GM18511 (cell line): ENCODE results near the gene LIMK2.
"Not testable (repeated sequence)": the region's sequence is repeated elsewhere in the genome, so short reads cannot be mapped to it uniquely, and the experiment has no call there.

Source experiments
- ATAC-seq: cut with Tn5 transposase; IDR thresholded peaks from one replicate; pipeline ENCODE4 v1.9.1; 2021; ENCODE audit warnings: mild to moderate bottlenecking, moderate library complexity; ENCODE audit not compliant: unreplicated experiment

The LIMK2 gene

GRCh38 chr22:31241936-31242335, 29.8 kb downstream of the LIMK2 start:
- ATAC-seq: no peak

DNA sequence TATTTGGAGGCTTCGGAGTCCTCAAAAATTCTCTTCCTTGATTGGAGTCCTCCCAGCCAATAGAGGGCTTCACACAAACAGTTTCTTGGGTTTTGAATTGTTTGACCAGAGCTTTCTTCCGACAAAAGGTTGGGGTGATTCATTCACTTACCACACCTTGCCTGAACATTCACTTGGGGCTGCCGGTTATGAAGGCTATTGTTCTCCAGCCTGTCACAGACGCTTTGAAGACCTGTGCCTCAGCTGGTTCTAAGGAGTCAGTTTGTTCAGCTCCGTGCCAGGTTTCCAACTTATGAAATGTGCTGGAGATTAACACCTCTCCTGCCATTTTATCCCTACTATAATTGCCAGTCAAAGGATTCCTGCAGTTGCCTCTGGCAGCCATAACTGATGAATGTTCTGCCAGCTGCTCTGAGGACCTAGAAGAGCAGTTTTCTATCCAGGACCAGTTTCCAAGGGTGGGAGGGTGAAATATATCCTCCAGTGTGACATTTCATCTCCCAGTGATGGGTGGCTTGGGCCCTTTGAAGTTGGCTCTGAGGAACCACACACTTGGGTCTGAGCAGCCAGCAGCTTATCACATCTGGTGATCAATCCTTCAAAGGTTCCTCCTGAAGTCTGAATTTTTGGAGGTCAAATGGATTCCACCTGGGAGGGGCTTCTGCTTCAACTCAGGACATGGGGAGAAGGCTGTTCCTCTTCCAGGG, 31.4 kb downstream of the LIMK2 start:
- no peak for ATAC-seq

DNA sequence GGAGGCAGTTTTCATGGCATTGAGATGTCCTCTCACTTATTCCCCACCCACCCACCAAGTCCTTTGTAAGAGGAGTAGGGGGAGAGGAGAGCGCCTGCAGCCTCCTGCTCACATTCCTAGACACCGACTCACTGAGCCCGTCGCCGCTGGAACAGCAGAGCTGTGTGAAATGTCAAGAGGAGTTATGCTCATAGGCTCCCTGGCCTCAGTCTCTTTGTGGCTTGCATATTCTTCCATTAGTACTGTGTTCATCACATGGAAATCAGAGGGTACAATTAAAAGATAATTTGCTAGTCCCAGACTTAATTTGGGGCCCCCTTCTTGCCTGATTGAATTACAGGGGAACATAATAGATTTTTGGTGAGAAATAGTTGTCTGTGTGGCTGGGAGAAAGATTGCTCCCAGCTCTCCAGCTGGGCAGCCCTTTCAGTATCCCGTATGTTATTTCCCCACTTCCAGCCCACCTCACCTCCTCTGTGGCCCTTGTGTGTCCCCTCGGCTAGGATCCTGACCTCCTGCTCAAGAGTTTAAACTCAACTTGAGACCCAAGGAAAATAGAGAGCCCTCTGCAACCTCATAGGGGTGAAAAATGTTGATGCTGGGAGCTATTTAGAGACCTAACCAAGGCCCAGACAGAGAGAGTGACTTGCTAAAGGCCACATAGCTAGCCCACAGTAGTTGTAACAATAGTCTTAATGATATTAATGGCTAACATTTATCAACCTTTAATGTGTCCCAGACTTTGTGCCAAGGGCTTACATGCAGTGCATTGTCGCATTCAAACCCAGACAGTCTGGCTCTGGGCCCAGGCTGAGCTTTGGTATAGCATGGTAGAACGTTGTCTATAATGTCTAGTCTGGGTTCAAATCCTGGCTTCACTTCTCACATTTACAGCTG, 32.2 kb downstream of the LIMK2 start:
- ATAC-seq: no peak

- no peak for ATAC-seq
Observed at GRCh38 chr22:31244943-31245451, 32.9 kb downstream of the LIMK2 start.

DNA sequence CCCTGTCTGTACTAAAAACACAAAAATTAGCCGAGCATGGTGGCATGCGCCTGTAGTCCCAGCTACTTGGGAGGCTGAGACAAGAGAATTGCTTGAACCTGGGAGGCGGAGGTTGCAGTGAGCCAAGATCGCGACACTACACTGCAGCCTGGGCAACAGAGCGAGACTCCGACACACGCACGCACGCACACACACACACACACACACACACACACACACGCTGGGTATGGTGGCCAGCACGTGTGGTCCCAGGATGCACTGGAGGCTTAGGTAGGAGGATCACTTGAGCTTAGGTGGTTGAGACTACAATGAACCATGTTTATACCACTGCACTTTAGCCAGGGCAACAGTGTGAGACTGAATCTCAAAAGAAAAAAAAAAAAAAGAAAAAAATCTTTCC, 33.9 kb downstream of the LIMK2 start:
- not testable (repeated sequence) for ATAC-seq

DNA sequence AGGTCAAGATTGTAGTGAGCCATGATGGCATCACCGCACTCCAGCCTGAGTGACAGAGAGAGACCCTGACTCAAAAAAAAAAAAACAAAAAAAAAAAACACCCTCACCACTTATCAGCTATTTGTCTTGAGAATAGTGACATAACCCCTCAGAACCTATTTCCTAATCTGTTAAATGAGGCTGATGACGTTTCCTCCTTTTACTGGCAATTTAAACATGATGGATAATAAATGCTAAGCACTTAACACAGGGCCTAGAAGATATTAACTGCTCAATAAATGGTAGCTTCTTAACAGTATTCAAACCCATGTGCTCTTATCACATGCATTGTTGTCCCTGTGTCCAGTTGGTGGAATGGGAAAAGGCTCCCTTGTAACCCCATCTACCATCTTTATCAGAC, 34.6 kb downstream of the LIMK2 start:
- no peak for ATAC-seq

DNA sequence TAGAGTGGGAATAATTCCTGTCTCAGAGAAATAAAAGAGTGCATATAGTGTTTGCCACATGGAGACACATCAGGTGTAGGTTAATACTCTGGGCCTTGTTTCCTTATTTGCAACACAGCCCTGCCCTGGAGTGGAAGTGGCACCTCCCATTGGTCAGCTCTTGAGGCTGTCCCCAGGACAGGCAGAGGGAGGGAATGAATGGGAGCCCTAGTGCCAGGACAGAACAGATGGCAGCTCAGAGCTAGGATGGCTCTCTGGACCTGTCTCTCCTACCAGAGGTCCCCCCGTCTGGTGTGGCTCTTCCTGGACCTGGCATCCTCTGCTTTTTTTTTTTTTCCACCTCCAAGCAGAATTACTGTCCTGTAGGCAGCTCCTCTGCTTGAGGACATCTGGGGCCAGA, 35.6 kb downstream of the LIMK2 start:
- no peak for ATAC-seq

DNA sequence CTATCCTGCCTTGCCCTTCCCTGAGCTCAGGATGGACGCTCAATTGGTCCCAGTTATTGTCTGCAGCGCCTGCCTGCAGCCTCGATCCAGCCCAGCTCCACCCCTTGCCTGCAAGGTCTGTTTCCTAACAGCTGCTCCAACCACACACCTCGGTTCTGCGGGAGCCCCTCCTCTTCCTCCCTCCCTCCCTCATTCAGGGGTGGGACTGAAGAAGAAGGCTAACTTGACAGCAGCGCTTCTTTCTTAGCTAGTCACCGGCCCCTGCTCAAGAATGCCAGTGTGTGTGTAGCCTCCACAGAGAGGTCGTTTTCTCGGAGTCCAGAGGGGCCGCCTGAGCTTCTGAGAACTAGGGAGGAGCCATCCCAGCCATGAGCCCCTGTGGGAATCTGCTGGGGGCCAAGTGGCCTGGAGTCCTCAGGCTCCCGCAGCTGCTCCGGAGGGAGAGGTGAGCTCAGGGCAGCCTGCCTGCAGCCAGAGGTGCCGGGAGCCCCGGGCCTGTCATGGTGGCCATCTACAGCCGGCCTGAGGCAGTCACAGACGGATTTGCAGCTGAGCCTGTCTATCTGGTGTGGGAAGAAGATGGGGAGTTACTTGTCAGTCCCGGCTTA, 36.1 kb downstream of the LIMK2 start:
- ATAC-seq: no peak

GRCh38 chr22:31248965-31249958, 37.2 kb downstream of the LIMK2 start:
- ATAC-seq: no peak

- ATAC-seq: no peak
Observed at GRCh38 chr22:31250740-31251600, 38.9 kb downstream of the LIMK2 start.

DNA sequence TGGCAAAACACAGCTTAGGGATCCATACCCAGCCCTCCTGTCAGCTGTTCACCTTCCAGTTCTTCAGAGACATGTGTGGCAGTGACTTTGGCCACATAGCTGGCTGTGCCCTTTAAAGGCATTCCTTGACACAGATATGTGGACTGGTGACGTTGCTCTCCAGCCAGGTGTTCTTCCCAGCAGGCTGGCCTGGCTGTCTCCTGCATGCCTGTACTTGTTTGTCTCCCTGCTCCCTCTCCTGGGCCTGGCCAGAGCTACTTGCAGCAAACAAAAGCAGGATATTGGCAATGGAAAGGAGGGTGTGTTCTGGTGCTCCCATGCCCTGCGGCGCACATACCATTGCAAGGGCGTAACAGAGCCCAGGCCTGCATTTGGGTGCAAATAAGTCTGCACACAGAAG, 41.9 kb downstream of the LIMK2 start:
- no peak for ATAC-seq

DNA sequence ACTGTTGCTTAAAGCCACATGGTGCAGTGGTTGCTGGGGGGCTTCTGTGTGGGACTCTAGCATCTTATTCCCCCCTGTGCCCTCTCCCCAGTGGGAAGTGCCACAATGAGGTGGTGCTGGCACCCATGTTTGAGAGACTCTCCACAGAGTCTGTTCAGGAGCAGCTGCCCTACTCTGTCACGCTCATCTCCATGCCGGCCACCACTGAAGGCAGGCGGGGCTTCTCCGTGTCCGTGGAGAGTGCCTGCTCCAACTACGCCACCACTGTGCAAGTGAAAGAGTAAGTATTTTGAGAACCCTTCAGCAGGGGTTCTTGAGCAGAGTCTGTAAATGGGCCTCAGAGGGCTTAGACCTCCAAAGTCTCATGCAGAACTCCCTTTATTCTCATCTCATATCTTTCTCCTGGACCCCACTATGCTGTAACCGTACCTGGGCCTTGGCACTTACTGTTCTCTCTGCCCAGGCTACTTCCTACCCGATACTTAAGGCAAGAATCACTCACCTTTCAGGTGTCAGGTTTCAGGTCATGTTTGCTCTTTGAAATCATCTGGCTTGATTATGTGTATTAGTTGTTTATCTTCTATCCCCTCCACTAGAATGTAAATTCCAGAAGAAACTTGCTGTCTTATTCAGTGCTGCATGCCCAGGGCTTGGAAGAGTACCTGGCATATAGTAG, 47.8 kb downstream of the LIMK2 start:
- ATAC-seq: no peak

DNA sequence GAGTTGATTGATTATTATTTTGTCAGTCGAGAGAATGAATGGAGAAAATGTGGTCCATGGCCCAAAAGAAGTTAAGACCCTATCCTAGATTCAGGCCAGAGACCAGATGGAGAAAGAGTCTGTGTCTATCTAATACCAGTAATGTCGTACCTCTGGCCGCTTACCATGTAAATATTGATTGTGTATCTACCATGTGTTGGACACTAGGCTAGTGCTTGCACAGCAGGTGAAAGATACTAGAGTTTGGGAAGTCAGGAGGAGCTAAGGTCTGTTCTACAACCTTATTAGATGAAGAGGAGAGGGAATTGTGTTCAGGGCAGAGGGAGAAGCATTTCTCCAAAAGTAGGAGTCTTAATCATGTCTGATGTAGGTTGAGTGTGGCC, 48.4 kb downstream of the LIMK2 start:
- no peak for ATAC-seq

DNA sequence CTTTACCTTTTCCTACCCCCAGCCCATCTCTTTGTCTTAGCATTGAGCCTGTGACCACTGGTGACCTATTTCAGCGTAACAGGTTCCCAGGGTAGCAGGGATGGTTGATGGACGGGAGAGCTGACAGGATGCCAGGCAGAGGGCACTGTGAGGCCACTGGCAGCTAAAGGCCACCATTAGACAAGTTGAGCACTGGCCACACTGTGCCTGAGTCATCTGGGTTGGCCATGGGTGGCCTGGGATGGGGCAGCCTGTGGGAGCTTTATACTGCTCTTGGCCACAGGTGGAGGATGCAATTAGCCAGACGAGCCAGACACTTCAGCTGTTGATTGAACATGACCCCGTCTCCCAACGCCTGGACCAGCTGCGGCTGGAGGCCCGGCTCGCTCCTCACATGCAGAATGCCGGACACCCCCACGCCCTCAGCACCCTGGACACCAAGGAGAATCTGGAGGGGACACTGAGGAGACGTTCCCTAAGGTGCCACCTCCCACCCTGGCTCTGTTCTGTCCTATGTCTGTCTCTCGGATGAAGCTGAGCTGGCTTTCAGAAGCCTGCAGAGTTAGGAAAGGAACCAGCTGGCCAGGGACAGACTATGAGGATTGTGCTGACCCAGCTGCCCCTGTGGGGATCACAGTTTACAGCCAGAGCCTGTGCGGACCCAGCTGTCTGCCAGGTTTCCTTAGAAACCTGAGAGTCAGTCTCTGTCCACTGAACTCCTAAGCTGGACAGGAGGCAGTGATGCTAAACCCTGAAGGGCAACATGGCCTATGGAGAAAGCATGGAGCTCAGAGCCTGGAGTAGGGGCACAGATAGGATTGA, 50.4 kb downstream of the LIMK2 start:
- ATAC-seq: no peak

DNA sequence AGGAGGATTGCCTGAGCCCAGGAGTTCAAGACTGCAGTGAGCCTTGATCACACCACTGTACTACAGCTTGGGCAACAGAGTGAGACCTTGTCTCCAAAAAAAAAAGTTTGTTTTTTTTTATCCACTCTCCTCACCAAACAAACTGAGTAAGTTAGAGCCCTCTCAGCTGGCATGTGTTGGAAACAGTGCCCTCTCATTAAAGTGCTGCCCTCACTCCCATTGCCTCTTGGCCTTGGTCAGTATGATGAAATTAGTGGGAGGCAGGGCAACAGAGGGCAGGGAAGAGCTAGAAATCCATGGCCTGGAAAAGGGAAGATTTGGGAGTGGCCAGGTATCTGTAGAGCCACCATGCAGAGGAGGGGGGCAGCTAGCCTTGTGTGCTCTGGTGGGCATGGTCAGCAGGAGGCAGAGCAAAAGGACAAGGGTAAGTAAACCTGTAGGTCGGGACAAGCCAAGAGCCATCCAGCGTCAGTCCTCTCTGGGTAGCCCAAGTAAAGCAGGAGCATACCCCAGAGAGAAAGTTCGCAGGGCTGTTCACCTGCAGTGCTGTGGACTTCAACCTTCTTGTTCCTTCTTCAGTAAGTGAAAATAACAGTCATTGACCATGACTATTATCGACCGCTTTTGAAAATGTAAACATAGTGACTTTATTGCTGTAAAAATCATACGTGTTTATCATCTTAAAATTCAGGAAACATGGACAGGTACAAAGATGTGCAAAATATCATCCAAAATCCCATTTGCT, 52.0 kb downstream of the LIMK2 start:
- no peak for ATAC-seq

GRCh38 chr22:31268281-31268680, 56.2 kb downstream of the LIMK2 start:
- ATAC-seq: no peak

DNA sequence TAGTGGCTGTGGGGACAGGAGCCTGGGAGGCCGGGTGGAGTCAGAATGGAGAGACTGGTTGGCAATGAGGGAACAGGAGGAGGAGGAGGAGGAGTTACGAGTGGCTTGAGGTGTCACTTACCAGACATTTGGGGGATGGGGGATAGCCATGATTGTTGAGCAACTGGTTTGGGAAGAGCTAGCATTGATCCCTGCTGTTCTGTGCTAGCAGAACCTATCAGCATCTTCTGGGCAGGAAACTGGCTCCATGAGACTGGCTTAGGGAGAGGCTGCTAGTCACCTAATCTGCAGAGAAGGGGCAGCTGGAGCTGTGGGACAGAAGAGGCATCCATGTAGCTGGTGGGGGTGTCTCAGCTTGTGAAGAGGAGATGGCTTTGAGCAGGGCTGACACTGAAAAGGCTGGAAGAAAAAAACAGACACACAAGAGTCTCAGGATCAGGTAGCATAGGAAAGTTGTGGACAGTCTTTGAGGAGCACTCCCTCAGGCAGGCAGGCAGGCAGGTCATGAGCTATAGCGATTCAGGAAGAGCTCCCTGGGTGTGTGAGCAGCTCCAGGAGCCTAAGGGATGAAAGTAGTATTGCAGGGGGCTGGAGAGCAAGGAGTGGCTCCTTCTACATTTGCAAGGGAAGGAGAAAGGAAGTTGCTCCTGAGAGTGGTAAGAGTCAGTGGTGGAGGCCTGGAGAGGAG, 57.9 kb downstream of the LIMK2 start:
- ATAC-seq: no peak
